Measurements from ENCODE around the gene GLIS1. TPM values are rescaled to one million over a fixed set of nuclear protein-coding genes. Genes with fewer than 3 reads are reported as not detected.

The GLIS1 gene
- polyA plus RNA-seq, 3 donors: not detected

DNA sequence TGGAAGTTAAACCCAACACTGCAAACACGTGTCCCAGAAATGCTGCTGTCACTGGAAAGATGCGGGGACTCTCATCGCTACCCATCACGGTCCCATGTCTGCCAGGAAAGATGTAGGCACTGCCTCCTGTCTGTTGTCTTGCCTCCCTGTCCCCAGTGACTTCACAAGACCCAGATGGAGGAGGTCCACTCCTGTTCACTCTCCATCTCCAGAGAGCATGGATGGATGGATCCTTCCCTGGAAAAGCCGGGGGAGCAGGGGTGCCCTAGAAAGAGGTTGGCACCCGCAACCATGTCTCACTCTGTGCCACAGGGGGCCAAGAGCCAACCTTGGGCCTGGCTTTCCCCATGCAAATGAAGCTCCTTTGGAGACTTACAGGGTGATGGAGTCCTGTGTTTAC is 135.5 kb downstream of the GLIS1 start:
- Mint-ChIP-seq H3K27ac (no peak overlapping the region), H3K27me3 (ENCODE audit: low read depth in 3 of 3) (peaks cover 0 to 10% (median 0%) of the 10 kb centered on the region in 3 donors), H3K4me1 (no peaks in the 10 kb centered on the region), H3K36me3 (no peaks in the 10 kb centered on the region), H3K9me3 (no peaks in the 10 kb centered on the region), H3K4me3 (no peak overlapping the region)
- no peaks in the 10 kb centered on the region for H3K36me3 ChIP-seq (replicated peaks in 1 of 2; ENCODE audit: control insufficient read depth in 1 of 2, insufficient read depth in 2 of 2, low read length in 2 of 2)
- H3K27me3 ChIP-seq (ENCODE audit: control insufficient read depth in 2 of 2, insufficient read depth in 2 of 2, low read length in 2 of 2): no peaks in the 10 kb centered on the region
- no peak overlapping the region for H3K27ac ChIP-seq (ENCODE audit: low read depth in 1 of 2, low read length in 2 of 2)
- no peaks in the 10 kb centered on the region for H3K9me3 ChIP-seq (replicated peaks in 1 of 2; ENCODE audit: control insufficient read depth in 1 of 2, insufficient read depth in 1 of 2, low read length in 2 of 2)
- intact Hi-C loops (cut with micrococcal nuclease): no loop called here
- DNase-seq: no peak
- no peaks in the 10 kb centered on the region for H3K79me2 ChIP-seq (ENCODE audit: insufficient read depth, low read length)
- WGBS (ENCODE audit: insufficient coverage): 94% methylated on average over 6 of the region's 6 CpGs
- H3K4me2 ChIP-seq (replicated peaks; ENCODE audit: extremely low read depth, low read length, poor library complexity, severe bottlenecking): no peak overlapping the region
- H2AFZ ChIP-seq (ENCODE audit: insufficient read depth, low read depth, low read length, poor library complexity, severe bottlenecking): no peak overlapping the region
- H3K4me1 ChIP-seq (ENCODE audit: control insufficient read depth in 1 of 2, insufficient read depth in 2 of 2, low read length in 2 of 2): no peaks in the 10 kb centered on the region
- no peaks in the 10 kb centered on the region for H4K20me1 ChIP-seq (ENCODE audit: insufficient read depth, low read length)
- H3K4me3 ChIP-seq (replicated peaks in 1 of 3; ENCODE audit: low read depth in 2 of 3, low read length in 3 of 3): no peak overlapping the region
- no peak overlapping the region for H3K9ac ChIP-seq (ENCODE audit: insufficient read depth, low read length, poor library complexity, severe bottlenecking)
- TF ChIP-seq, protein P1, sequence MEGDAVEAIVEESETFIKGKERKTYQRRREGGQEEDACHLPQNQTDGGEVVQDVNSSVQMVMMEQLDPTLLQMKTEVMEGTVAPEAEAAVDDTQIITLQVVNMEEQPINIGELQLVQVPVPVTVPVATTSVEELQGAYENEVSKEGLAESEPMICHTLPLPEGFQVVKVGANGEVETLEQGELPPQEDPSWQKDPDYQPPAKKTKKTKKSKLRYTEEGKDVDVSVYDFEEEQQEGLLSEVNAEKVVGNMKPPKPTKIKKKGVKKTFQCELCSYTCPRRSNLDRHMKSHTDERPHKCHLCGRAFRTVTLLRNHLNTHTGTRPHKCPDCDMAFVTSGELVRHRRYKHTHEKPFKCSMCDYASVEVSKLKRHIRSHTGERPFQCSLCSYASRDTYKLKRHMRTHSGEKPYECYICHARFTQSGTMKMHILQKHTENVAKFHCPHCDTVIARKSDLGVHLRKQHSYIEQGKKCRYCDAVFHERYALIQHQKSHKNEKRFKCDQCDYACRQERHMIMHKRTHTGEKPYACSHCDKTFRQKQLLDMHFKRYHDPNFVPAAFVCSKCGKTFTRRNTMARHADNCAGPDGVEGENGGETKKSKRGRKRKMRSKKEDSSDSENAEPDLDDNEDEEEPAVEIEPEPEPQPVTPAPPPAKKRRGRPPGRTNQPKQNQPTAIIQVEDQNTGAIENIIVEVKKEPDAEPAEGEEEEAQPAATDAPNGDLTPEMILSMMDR (IDR thresholded peaks at IDR 0.05): no peak

DNA sequence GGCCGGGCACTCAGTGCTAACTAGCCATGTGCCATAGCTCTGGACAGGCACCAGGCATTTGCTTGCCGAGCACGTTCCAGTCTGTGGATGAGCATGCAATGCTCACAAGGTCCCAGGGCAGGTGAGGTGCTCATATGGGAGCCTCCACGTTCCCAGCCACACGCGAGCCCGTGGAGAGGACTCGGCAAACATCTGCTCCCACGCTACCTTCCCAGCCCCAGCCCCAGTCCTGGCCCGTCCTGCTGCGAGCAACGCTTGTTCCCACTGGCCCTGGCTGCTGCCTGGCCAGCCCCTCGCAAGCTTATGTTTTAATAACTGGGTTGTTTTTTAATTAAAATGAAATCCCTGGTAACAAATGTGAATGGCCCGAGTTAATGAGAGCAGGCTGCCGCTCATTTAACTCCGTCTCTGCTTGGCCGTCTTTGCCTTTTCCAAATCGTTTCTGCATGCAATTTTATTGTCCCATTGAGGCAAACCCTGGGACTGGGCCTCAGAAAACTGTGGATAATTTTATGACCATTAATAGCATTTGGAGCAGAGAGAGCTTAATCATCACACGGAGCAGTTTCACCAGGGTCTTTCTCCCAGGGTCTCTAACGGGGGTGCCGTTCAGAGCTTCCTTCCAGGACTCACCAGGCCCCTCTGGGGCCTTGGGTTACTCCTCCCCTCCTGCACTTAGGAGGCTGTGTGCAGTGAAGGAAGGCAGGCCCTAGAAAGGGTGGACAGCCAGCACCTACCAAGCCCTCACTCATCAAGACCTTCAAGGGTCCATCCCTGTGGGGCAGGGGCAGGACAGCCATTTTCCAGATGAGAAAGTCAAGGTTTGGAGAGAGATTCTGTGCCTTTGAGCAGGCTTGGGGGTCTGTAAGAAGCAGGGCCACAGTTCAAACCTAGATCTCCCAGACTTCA is 136.8 kb downstream of the GLIS1 start:
- no peak overlapping the region for H3K27ac Mint-ChIP-seq
- 91% methylated on average over 15 of the region's 21 CpGs for WGBS (ENCODE audit: insufficient coverage)

More for the DNA sequence above, 136.8 kb downstream of the GLIS1 start:
- Histone ChIP-seq H3K36me3 (replicated peaks in 1 of 2; ENCODE audit: control insufficient read depth in 1 of 2, insufficient read depth in 2 of 2, low read length in 2 of 2) (no peaks in the 10 kb centered on the region), H3K27me3 (ENCODE audit: control insufficient read depth in 2 of 2, insufficient read depth in 2 of 2, low read length in 2 of 2) (no peaks in the 10 kb centered on the region), H3K4me2 (replicated peaks; ENCODE audit: extremely low read depth, low read length, poor library complexity, severe bottlenecking) (no peak overlapping the region), H3K9me3 (replicated peaks in 1 of 2; ENCODE audit: control insufficient read depth in 1 of 2, insufficient read depth in 1 of 2, low read length in 2 of 2) (no peaks in the 10 kb centered on the region), H3K27ac (ENCODE audit: low read depth in 1 of 2, low read length in 2 of 2) (no peak overlapping the region), H3K4me1 (ENCODE audit: control insufficient read depth in 1 of 2, insufficient read depth in 2 of 2, low read length in 2 of 2) (no peaks in the 10 kb centered on the region), H3K79me2 (ENCODE audit: insufficient read depth, low read length) (no peaks in the 10 kb centered on the region), H2AFZ (ENCODE audit: insufficient read depth, low read depth, low read length, poor library complexity, severe bottlenecking) (no peak overlapping the region), H4K20me1 (ENCODE audit: insufficient read depth, low read length) (no peaks in the 10 kb centered on the region), H3K9ac (ENCODE audit: insufficient read depth, low read length, poor library complexity, severe bottlenecking) (no peak overlapping the region), H3K4me3 (replicated peaks in 1 of 3; ENCODE audit: low read depth in 2 of 3, low read length in 3 of 3) (no peak overlapping the region)
- Mint-ChIP-seq H3K4me3 (no peak overlapping the region), H3K36me3 (no peaks in the 10 kb centered on the region), H3K4me1 (no peaks in the 10 kb centered on the region), H3K9me3 (no peaks in the 10 kb centered on the region), H3K27me3 (ENCODE audit: low read depth in 3 of 3) (peaks cover 0 to 12% (median 0%) of the 10 kb centered on the region in 3 donors)
- DNase-seq: no peak
- intact Hi-C loops (cut with micrococcal nuclease): no loop called here
- TF ChIP-seq, protein P1 (IDR thresholded peaks at IDR 0.05): no peak
